Activated CD4-positive, alpha-beta memory T cell treated with anti-CD3 and anti-CD28 coated beads for 36 hours (primary cell): Measurements from ENCODE around the gene TRAF4. TPM values are rescaled to one million over a fixed set of nuclear protein-coding genes. Genes with fewer than 3 reads are reported as not detected.

Experiments
- CTCF ChIA-PET: fragments of 350-600 bp; sonication (Branson Sonifier 250); formaldehyde crosslinking; loops from one replicate; lab custom pipeline; 2021; ENCODE audit warnings: antibody characterized with exemption, inconsistent platforms; lab: Charles Lee
- POLR2A ChIA-PET: fragments of 350-600 bp; sonication (Branson Sonifier 250); formaldehyde crosslinking; loops from one replicate; lab custom pipeline; 2021; ENCODE audit warnings: antibody characterized with exemption; lab: Charles Lee
- DNase-seq: peaks from one replicate; pipeline ENCODE4 v3.0.0-alpha.2; 2020
- H3K27ac Mint-ChIP-seq: one replicate; pipeline ENCODE4 v1.8.0; 2021; ENCODE audit warnings: mixed read lengths
- H3K27me3 Mint-ChIP-seq: one replicate; pipeline ENCODE4 v1.8.0; 2021; ENCODE audit warnings: mixed read lengths
- H3K36me3 Mint-ChIP-seq: one replicate; pipeline ENCODE4 v1.8.0; 2021; ENCODE audit warnings: mixed read lengths
- H3K4me1 Mint-ChIP-seq: one replicate; pipeline ENCODE4 v1.8.0; 2021; ENCODE audit warnings: low read depth, mixed read lengths
- H3K4me3 Mint-ChIP-seq: one replicate; pipeline ENCODE4 v1.8.0; 2021; ENCODE audit warnings: mild to moderate bottlenecking, mixed read lengths
- H3K9me3 Mint-ChIP-seq: one replicate; pipeline ENCODE4 v1.8.0; 2021; ENCODE audit warnings: mixed read lengths
- intact Hi-C: fragments of 100-400 bp; cut with micrococcal nuclease; formaldehyde crosslinking; loops from one replicate; pipeline ENCODE4 v1.15.1; 2023
- total RNA-seq, 2 experiments: library from RNA; stranded (reverse); gene quantifications; one replicate each; pipeline ENCODE4 v1.2.3, GENCODE V29; 2021

Gene TRAF4
- total RNA-seq, 2 experiments from 2014 or later: 83.0 to 83.9 TPM

DNA sequence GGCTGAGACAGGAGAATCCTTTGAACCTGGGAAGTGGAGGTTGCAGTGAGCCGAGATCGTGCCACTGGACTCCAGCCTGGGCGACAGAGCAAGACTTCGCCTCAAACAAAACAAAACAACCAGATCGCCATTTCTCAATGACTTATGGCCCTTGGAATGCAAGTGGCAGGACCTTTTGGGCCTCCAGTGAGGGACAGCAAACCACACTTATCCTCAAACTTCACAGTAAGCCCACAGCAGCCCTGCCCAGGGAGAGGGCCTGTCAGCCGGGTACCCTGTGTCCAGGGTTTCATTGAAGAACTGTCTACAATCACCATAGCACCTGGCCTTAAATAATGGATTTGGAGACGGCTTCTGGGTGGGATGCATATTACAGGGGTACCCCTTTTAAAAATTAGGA lies 11.7 kb downstream of the TRAF4 start:
- CTCF ChIA-PET: no interaction called here
- intact Hi-C loops: no loop called here
- Mint-ChIP-seq H3K9me3 (no peaks in the 10 kb centered on the region), H3K4me1 (no peaks in the 10 kb centered on the region), H3K27ac (no peak overlapping the region), H3K4me3 (no peak overlapping the region), H3K36me3 (peaks cover 19% of the 10 kb centered on the region), H3K27me3 (no peaks in the 10 kb centered on the region)
- no peak for DNase-seq
- POLR2A ChIA-PET: no interaction called here

DNA sequence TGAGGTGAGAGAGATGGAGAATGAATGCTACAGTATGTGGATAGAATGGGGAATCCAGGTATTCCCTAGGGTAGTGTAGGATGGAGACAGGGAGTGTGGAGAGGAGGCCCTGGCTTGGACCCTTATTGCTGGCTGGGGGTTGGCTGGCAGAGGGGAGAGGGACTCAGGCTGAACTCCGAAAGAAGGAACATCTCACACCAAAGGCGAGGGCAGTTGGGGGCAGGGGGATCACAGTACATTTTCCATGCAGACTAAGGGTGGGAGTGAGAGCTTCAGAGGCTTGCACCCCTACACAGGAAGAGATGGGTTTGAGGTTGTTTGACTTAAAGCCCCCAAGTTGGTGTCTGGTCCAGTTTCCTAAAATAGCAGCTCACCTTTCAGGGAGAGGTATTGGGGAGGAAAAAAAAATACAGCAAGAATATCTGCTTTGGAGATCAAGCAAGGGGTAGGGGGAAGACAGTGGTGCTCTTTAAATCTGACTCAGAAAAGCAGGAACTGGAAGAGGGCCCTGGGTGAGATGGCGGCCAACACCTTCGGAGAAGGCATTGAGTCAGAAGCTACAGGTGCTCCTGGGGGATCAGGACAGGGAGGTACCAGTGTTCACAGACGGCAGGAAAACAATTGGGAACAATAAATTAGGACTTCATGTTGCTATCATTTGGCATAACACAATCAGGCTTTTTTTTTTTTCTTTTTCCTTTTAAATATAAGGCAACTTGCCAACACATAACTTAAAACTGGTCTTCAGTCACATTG lies 12.4 kb downstream of the TRAF4 start:
- DNase-seq: no peak
- H3K27ac Mint-ChIP-seq: no peak overlapping the region
- peaks cover 15% of the 10 kb centered on the region for H3K36me3 Mint-ChIP-seq
- ChIA-PET CTCF (interaction anchor here (0.7 to 1.8 kb wide), 2 partner anchors 11 to 30 kb away, joined by 4 to 7 read pairs; partner anchors contain the start of gene TLCD1), POLR2A (no interaction called here)
- no peaks in the 10 kb centered on the region for H3K9me3 Mint-ChIP-seq
- H3K4me3 Mint-ChIP-seq: no peak overlapping the region
- no peaks in the 10 kb centered on the region for H3K27me3 Mint-ChIP-seq
- intact Hi-C loops: no loop called here
- H3K4me1 Mint-ChIP-seq: no peaks in the 10 kb centered on the region

DNA sequence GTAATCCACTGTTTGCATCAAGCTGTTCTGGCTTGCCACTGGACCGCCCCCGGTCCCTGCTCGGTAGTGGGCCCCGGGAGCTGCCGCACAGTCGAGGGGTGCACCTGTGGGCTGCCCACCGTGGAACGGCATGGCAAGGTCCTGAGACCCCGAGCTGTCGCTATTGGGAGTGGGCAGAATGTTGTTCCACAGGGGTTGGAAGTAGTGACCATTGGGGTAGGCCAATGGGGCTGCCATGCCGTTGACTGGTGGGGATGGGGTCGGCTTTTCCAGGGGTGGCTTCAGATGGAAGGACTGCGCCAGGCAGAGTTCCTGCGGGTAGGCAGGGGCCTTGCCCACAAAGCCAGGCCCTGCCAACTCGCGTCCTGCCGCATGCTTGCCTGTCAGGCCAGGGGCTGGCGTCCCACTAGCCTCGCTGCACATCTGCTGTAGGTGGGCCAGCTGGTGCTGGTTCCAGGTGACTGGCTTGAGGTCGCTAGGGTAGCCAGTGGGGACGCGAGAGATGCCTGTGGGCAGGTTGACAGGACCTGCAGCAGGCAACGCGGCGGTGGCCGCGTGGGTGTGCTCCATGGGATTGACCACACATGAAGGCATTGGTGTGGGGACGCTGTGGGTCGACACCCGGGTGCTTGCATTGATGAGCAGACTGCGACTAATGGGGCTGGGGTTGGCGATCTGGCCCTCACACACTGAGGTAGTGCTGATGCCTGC lies 14.8 kb downstream of the TRAF4 start:
- DNase-seq: no peak
- Mint-ChIP-seq H3K27ac (peak overlapping the region; percentile 8), H3K27me3 (no peaks in the 10 kb centered on the region), H3K4me3 (no peak overlapping the region), H3K4me1 (peaks cover 8% of the 10 kb centered on the region), H3K36me3 (peaks cover 15% of the 10 kb centered on the region), H3K9me3 (no peaks in the 10 kb centered on the region)
- ChIA-PET POLR2A (no interaction called here), CTCF (no interaction called here)
- intact Hi-C loops: no loop called here

DNA sequence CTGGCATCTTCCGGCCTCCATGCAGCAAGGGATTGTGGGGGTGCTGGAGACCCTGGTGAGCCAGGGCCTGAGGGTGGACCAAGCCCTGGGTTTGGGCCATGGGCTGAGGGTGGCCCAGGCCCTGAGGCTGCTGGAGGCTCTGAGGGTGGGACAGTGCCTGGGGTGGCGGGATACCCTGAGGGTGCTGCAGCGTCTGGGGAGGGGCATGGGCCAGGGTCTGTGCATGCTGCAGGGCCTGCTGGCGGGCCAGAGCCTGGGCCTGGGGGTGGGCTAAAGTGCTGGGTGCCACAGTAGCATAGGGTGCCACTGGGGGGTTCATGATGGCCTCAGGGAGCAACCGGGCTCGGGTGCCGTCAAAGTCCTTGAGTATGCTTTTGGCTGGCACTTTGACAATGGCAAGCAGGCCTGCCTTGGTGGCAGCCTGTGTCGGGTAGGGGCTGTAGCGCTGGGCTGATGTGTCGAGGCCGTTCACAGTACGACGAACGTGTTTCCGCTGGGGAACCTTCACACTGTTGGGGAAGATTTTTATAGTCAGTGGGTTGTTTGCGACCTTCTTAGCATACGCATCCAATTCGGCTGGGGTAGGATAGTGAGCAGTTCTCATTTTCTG lies 15.6 kb downstream of the TRAF4 start:
- H3K36me3 Mint-ChIP-seq: peaks cover 18% of the 10 kb centered on the region
- no peak overlapping the region for H3K27ac Mint-ChIP-seq
- DNase-seq: no peak
- intact Hi-C loops: no loop called here
- H3K27me3 Mint-ChIP-seq: no peaks in the 10 kb centered on the region
- peaks cover 13% of the 10 kb centered on the region for H3K4me1 Mint-ChIP-seq
- ChIA-PET CTCF (interaction anchor here (7.6 kb wide), 1 partner anchor 10 kb away, joined by 122 read pairs; no protein-coding TSS in a partner anchor), POLR2A (no interaction called here)
- H3K4me3 Mint-ChIP-seq: no peak overlapping the region
- no peaks in the 10 kb centered on the region for H3K9me3 Mint-ChIP-seq

DNA sequence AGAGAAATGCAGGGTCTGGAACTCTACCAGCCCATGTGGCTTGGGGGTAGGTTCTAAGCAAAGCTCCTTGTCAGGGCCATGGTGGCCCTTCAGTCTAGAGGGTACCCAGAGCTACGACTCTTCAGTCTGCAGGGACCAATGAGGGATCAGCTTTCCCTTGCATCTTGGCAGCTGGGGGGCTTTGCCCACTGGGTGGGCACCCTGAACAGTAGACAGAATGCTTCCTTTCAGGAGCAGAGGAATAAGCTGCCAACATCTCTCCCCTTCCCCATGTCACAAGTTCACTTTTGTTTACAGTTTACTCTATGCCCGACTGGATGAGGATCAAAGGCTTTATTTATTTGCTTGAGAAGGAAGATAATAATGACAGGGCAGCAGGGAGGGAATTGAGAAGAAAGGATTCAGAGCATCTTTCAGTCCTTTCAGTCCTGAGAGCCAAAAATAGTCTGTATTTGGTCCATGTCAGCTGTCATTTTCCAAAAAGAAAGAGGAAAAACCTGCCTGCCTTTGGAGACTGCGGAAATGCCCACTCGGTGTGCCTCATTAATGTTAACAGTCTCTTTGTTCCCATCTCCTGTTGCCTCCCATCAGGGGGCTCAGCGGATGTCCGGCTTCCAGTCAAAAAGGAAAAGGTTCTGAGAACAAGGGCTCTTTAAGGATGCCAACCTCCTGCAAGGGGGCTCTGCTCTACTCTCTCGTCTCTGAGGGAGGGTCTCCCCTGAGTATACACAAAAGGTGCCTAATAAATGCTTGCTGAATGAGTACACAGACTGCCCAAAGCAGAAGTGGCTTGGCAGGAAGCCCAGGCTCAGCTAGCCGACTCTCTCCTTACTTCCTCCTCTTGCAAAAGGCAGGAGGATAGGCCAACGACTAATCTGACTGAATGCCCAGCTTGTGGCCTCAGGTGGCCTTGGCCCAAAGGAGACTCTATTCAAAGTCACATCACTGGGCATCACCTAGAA lies 17.1 kb downstream of the TRAF4 start:
- H3K9me3 Mint-ChIP-seq: no peaks in the 10 kb centered on the region
- intact Hi-C loops: loop anchor here (5.0 kb wide), 1 partner anchor 141 kb away; the partner anchor contains the start of gene DHRS13
- H3K27ac Mint-ChIP-seq: no peak overlapping the region
- CTCF ChIA-PET: interaction anchor here (0.9 to 7.6 kb wide), 6 partner anchors 12 to 192 kb away, joined by 3 to 122 read pairs (median 4); partner anchors contain the start of genes NEK8 and TLCD1
- POLR2A ChIA-PET: interaction anchor here (0.9 kb wide), 1 partner anchor 34 kb away, joined by 4 read pairs; no protein-coding TSS in a partner anchor
- peaks cover 22% of the 10 kb centered on the region for H3K36me3 Mint-ChIP-seq
- no peak overlapping the region for H3K4me3 Mint-ChIP-seq
- peaks cover 18% of the 10 kb centered on the region for H3K4me1 Mint-ChIP-seq
- no peaks in the 10 kb centered on the region for H3K27me3 Mint-ChIP-seq
- DNase-seq: no peak

DNA sequence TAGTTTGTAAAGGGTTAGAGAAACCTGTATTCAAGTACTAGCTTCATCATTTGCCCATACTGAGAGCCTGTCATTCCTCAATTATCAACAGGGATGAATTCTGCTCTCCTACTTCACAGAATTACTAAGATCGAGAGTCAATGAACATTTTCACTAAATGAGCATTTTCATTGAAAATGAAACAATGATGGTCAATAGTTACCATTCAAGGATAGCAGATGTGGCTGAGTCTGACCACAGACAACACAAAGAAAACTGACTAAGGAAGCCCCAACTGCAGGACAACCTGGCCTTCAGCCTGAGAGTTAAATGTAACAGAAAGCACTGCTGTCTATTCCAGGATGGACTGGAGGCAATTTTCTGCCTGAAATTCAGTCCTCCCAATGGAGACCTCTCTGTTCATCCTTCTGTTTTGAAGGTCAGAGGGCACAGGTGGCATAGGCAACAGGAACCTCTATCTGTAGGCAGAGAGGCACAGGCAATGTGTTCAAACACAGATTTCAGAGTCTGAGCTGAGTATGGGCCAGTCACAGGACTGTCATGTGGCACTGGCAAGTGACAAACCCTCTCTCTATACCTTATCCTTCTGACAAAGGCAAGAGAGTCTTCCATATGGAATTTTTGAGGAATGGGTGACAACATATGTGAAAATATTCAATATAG lies 19.5 kb downstream of the TRAF4 start:
- Mint-ChIP-seq H3K27ac (peak overlapping the region; percentile 73), H3K36me3 (peaks cover 18% of the 10 kb centered on the region), H3K9me3 (no peaks in the 10 kb centered on the region), H3K27me3 (no peaks in the 10 kb centered on the region), H3K4me3 (no peak overlapping the region), H3K4me1 (peaks cover 23% of the 10 kb centered on the region)
- ChIA-PET CTCF (interaction anchor here (0.6 to 7.6 kb wide), 63 partner anchors 8 to 354 kb away, joined by 3 to 122 read pairs (median 6); partner anchors contain the start of genes BLTP2, DHRS13, FAM222B and FLOT2), POLR2A (interaction anchor here (0.8 to 3.9 kb wide), 10 partner anchors 10 to 493 kb away, joined by 4 to 23 read pairs (median 6); partner anchors contain the start of genes FAM222B, NEK8 and RPL23A)
- no peak for DNase-seq
- intact Hi-C loops: loop anchor here (1.0 to 5.0 kb wide), 5 partner anchors 36 to 154 kb away; partner anchors contain the start of genes DHRS13 and FAM222B

DNA sequence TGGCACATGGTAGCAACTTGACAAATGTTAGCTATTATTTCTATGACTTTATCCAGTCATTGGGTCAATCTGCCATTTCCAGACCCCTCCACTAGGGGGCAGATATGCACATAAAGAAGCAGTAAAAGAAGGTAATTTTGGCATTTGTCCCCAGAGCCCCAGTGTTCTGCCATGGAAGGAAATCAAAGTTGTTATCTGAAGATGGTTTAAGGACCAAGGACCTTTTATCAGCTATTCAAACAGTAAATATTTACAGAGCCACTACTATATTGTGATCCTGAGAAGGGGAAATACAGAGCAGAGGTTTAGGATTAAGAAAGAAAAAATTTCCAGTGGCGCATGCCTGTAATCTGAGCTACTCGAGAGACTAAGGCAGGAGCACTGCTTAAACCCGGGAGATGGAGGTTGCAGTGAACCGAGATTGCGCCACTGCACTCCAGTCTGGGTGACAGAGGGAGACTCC lies 20.0 kb downstream of the TRAF4 start:
- Mint-ChIP-seq H3K4me3 (no peak overlapping the region), H3K36me3 (peaks cover 17% of the 10 kb centered on the region), H3K27me3 (no peaks in the 10 kb centered on the region), H3K4me1 (peaks cover 23% of the 10 kb centered on the region), H3K27ac (peak overlapping the region; percentile 73), H3K9me3 (no peaks in the 10 kb centered on the region)
- peak; percentile 84 for DNase-seq
- ChIA-PET CTCF (interaction anchor here (0.6 to 7.6 kb wide), 65 partner anchors 8 to 382 kb away, joined by 3 to 122 read pairs (median 6); partner anchors contain the start of genes BLTP2, DHRS13, FAM222B and FLOT2), POLR2A (interaction anchor here (1.0 to 3.9 kb wide), 8 partner anchors 17 to 493 kb away, joined by 4 to 23 read pairs (median 7); partner anchors contain the start of genes FAM222B, NEK8 and RPL23A)
- intact Hi-C loops: loop anchor here (1.0 to 5.0 kb wide), 5 partner anchors 37 to 153 kb away; partner anchors contain the start of genes DHRS13 and FAM222B

DNA sequence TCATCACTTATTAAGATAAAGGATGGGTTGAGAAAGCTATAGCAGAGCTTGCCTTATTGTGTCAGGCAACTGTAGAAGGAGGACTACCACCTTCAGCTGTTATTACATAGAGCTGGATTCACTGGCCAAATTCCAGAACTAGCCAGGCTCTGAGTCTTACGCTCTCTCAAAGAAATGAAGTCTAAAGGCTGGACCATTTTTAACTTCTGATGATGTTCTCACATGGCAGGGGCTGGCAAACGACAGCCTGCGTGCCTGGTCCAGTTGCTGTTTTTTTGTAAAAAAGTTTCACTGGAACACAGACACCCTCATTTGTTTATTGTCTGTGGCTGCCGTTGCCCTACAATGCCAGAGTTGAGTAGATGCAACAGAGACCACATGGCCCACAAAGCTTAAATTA lies 21.2 kb downstream of the TRAF4 start:
- CTCF ChIA-PET: interaction anchor here (0.7 to 7.6 kb wide), 18 partner anchors 16 to 352 kb away, joined by 3 to 122 read pairs (median 12); partner anchors contain the start of genes FAM222B, FLOT2, NEK8 and TLCD1
- POLR2A ChIA-PET: interaction anchor here (1.5 to 3.9 kb wide), 3 partner anchors 18 to 45 kb away, joined by 4 to 23 read pairs (median 8); partner anchors contain the start of gene NEK8
- intact Hi-C loops: no loop called here
- H3K27me3 Mint-ChIP-seq: no peaks in the 10 kb centered on the region
- peaks cover 23% of the 10 kb centered on the region for H3K4me1 Mint-ChIP-seq
- no peak for DNase-seq
- H3K4me3 Mint-ChIP-seq: no peak overlapping the region
- peak overlapping the region; percentile 43 for H3K27ac Mint-ChIP-seq
- no peaks in the 10 kb centered on the region for H3K9me3 Mint-ChIP-seq
- H3K36me3 Mint-ChIP-seq: peaks cover 11% of the 10 kb centered on the region

DNA sequence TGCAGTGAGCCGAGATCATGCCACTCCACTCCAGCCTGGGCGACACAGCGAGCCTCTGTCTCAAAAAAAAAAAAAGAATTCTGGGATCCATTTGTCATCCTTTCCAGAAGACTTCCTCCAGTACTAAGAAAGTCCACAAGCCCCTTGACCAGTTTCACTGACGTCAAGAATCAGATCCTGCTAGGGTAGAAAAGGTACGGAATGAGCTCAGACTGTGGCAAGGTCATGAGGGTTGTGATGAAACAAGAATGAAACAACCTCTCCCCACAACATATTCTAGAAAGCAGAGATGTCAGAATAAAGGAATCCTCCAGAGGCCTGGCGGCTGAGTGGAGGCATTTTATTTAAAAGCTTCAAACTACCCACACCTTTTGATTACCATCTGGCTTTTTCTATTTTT lies 29.9 kb downstream of the TRAF4 start:
- peak overlapping the region; percentile 4 for H3K27ac Mint-ChIP-seq

DNA sequence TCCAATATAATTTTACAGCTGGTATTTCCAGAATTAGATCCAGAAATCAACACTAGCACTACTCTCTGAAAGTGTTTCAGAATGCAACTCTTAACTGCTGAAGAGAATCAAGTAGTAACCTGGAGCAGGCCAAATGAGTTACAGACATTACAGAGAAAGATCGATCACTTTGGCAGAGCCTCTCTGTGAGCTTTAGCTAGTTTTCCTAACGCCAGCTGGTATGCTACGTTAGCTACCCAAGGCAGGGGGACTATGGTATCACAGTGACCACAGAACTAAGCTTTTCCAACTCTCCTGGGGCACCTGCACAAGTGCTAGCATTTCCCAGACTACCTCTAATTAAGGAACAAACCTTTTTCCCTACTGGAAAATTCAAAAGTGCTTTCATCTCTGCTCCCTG lies 30.4 kb downstream of the TRAF4 start:
- ChIA-PET CTCF (interaction anchor here (0.6 to 4.0 kb wide), 8 partner anchors 11 to 184 kb away, joined by 3 to 38 read pairs (median 4); no protein-coding TSS in a partner anchor), POLR2A (interaction anchor here (0.6 to 1.3 kb wide), 5 partner anchors 11 to 175 kb away, joined by 3 to 5 read pairs (median 4); partner anchors contain the start of gene DHRS13)
- Mint-ChIP-seq H3K27me3 (no peaks in the 10 kb centered on the region), H3K9me3 (no peaks in the 10 kb centered on the region), H3K4me3 (no peak overlapping the region), H3K36me3 (peaks cover 10% of the 10 kb centered on the region), H3K27ac (no peak overlapping the region), H3K4me1 (peaks cover 32% of the 10 kb centered on the region)
- DNase-seq: no peak
- intact Hi-C loops: no loop called here

More for the DNA sequence above, 29.9 kb downstream of the TRAF4 start:
- no peak for DNase-seq
- no peaks in the 10 kb centered on the region for H3K9me3 Mint-ChIP-seq
- H3K4me3 Mint-ChIP-seq: no peak overlapping the region
- H3K27me3 Mint-ChIP-seq: no peaks in the 10 kb centered on the region
- intact Hi-C loops: no loop called here
- ChIA-PET POLR2A (interaction anchor here (0.6 to 1.3 kb wide), 5 partner anchors 11 to 176 kb away, joined by 3 to 5 read pairs (median 4); partner anchors contain the start of gene DHRS13), CTCF (interaction anchor here (0.6 to 4.0 kb wide), 6 partner anchors 10 to 185 kb away, joined by 3 to 38 read pairs (median 4); no protein-coding TSS in a partner anchor)
- H3K4me1 Mint-ChIP-seq: peaks cover 27% of the 10 kb centered on the region
- peaks cover 6% of the 10 kb centered on the region for H3K36me3 Mint-ChIP-seq
